Activated T-helper 1 cell treated with anti-CD3 and anti-CD28 coated beads, Interleukin-12 subunit alpha, Interleukin-12 subunit beta, Interleukin-2, Interleukin-4 antibody, amounts not matched to agents 30 ng/mL and 10 ng/mL and 1 ng/mL, durations not matched to agents 14 hours and 24 hours and 36 hours (primary cell): ENCODE data around the gene RALGAPB. TPM values are rescaled to one million over a fixed set of nuclear protein-coding genes. Genes with fewer than 3 reads are reported as not detected.

ENCODE experiments used
- DNase-seq: peaks from one replicate; pipeline ENCODE4 v3.0.0; 2021; ENCODE audit warnings: low spot score
- H3K27ac Mint-ChIP-seq: one replicate; pipeline ENCODE4 v1.8.0; 2021; ENCODE audit warnings: mild to moderate bottlenecking, mixed read lengths
- H3K27me3 Mint-ChIP-seq: one replicate; pipeline ENCODE4 v1.8.0; 2022; ENCODE audit warnings: mild to moderate bottlenecking, moderate library complexity, mixed read lengths; ENCODE audit not compliant: insufficient read depth
- H3K36me3 Mint-ChIP-seq: one replicate; pipeline ENCODE4 v1.8.0; 2021; ENCODE audit warnings: low read depth, mixed read lengths
- H3K4me1 Mint-ChIP-seq: one replicate; pipeline ENCODE4 v1.8.0; 2021; ENCODE audit warnings: low read depth, mixed read lengths
- H3K4me3 Mint-ChIP-seq: one replicate; pipeline ENCODE4 v1.8.0; 2021; ENCODE audit warnings: mild to moderate bottlenecking, moderate library complexity, mixed read lengths
- H3K9me3 Mint-ChIP-seq: one replicate; pipeline ENCODE4 v1.8.0; 2021; ENCODE audit warnings: mixed read lengths
- intact Hi-C: fragments of 100-400 bp; cut with micrococcal nuclease; formaldehyde crosslinking; loops from one replicate; pipeline ENCODE4 v1.15.1; 2024
- total RNA-seq: library from RNA; stranded (reverse); gene quantifications from 2 replicates; pipeline ENCODE4 v1.2.3, GENCODE V29; 2022

The RALGAPB gene
- total RNA-seq, 1 donor from 2014 or later, result 32.4 TPM

DNA sequence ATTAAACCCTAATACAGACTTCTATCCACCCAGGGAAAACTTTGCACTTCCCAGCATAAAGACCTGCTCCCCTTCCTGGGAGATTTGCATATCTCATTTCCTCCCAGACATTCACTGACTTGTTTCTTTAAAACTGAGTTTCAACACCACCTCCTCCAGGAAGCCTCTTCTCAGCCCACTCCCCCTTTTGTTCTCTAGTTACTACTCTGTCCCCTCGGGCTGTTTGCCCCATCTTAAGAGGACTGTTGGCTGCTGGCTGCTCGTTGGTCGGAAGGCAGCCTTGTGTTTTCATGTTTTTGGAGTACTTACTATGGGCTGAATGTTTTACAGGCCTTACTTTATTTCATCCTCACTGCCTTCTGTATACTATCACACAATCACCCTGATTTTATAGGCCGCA is 135.5 kb downstream of the RALGAPB start:
- DNase-seq, result no peak
- peaks cover 43% of the 10 kb centered on the region for H3K27me3 Mint-ChIP-seq
- no peaks in the 10 kb centered on the region for H3K9me3 Mint-ChIP-seq
- no peaks in the 10 kb centered on the region for H3K4me1 Mint-ChIP-seq
- H3K4me3 Mint-ChIP-seq, result no peak overlapping the region
- H3K36me3 Mint-ChIP-seq, result no peaks in the 10 kb centered on the region
- intact Hi-C loops, result no loop called here
- H3K27ac Mint-ChIP-seq, result no peak overlapping the region

DNA sequence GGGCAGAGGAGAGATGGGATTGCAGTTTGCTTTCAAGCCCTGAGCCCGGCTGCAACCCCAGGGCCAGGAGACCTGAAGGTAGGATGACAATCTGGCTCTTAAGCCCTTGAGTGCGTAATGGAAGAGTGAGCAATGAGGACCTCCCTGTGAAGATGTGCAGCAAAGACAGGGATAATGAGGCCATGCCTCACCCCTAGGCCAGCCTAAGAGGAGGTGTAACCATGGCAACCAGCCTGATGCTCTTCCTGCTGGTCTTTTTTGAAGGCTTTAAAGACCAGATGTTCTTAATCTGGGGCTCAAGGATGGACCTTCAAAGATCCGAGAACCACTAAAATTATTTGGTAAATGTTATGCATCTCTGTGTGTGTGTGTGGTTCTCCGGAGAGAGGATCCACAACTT is 137.2 kb downstream of the RALGAPB start:
- DNase-seq, result no peak
- intact Hi-C loops, result no loop called here
- Mint-ChIP-seq H3K4me1 (no peaks in the 10 kb centered on the region), H3K27ac (no peak overlapping the region), H3K36me3 (no peaks in the 10 kb centered on the region), H3K9me3 (no peaks in the 10 kb centered on the region), H3K4me3 (no peak overlapping the region), H3K27me3 (peaks cover 36% of the 10 kb centered on the region)

DNA sequence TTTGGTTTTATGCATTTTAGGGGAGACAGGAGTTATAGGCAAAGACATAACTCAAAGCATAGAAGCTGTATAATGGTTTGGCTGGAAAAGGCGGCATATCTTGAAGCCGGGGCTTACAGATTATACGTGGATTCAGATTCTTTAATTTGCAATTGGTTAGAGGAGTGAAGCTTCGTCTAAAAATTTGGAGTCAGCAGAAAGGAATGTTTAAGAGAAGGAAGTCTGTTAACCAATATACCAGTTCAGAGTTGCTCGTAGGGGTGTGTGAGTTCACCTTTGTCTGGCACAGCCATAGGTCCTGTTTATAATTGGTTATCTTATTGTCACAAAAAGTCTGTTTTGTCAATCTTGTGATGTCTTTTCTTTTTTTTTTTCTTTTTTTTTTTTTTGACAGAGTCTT is 137.9 kb downstream of the RALGAPB start:
- no peak for DNase-seq
- intact Hi-C loops, result no loop called here
- Mint-ChIP-seq H3K36me3 (no peaks in the 10 kb centered on the region), H3K4me1 (no peaks in the 10 kb centered on the region), H3K27ac (no peak overlapping the region), H3K27me3 (peaks cover 29% of the 10 kb centered on the region), H3K4me3 (no peak overlapping the region), H3K9me3 (no peaks in the 10 kb centered on the region)

DNA sequence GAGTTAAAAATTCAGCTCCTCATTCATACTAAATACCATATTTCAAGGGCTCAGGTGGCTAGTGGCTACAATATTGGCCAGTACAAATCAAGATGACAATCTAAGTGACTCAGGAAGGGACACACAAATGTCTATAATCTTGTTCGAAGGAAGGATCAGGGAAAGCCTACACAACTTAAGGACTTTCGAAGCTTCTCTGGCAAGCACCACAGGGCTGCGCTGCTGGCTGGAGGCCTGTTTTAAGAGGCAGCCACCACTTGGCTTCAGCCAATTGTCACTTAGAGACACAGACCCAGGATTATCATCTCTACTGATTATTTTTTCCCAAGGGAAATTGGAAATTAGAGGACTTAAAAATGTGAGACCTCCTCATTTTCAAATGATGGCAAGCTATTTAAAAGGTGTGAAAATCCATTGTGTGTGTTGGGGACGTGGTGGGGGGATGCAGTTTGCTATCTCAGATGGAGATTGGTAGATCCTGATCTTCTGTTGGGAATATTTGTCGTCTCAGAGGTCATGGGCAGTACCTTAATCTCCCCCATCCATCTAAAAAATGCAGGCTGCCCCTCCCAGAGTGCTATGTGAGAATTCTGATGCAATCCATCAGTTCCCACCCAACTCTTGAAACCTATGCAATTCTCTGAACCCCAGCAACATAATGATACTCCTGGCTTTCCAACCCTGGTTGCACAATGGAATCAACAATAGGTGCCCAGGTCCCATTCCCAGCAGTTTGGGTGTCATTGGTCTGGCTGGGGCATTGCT is 140.3 kb downstream of the RALGAPB start:
- no peak for DNase-seq
- Mint-ChIP-seq H3K27ac (no peak overlapping the region), H3K27me3 (peaks cover 14% of the 10 kb centered on the region), H3K9me3 (no peaks in the 10 kb centered on the region), H3K4me1 (no peaks in the 10 kb centered on the region), H3K36me3 (no peaks in the 10 kb centered on the region), H3K4me3 (no peak overlapping the region)
- intact Hi-C loops, result no loop called here

DNA sequence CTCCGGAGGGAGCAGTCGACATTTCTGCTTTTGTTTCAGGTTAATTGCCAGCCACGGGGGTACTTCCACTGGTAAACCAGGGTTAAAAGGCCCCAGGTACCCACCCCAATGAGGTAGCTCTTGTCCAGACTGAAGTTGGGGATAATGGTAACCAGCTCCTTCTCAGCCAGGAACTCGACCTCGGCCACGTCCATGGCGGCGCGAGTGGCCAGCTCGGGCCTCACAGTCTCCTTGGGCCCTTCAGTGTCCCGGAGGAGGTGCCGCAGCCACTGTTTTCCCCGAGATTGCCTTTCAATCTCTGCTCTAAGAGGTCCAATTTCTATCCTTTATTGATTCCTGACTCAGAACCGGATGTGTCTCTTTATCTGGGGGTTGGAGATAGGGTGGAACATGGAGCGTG is 142.6 kb downstream of the RALGAPB start:
- Mint-ChIP-seq H3K4me3 (no peak overlapping the region), H3K9me3 (no peaks in the 10 kb centered on the region), H3K27ac (no peak overlapping the region), H3K36me3 (no peaks in the 10 kb centered on the region), H3K4me1 (no peaks in the 10 kb centered on the region), H3K27me3 (peaks cover 12% of the 10 kb centered on the region)
- intact Hi-C loops, result no loop called here
- DNase-seq, result no peak

DNA sequence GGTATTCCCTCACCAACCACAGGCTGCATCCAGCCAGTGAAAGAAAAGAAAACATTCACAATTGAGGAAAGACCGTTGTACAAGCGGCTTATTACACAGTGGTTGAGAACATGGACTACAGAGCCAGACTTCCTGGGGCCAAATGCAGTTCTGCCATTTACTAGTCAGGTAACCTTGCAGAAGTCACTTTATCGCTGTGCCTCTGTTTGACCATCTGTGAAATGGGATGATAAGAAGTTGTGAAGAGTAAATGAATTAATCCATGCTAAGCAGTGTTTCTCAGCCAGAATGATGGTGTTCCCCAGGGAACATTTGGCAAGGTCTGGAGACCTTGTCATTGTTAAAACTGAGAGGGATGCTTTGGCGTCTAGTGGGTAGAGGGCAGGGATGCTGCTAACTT is 143.8 kb downstream of the RALGAPB start:
- no peak for DNase-seq
- no peaks in the 10 kb centered on the region for H3K36me3 Mint-ChIP-seq
- no peak overlapping the region for H3K4me3 Mint-ChIP-seq
- H3K4me1 Mint-ChIP-seq, result no peaks in the 10 kb centered on the region
- H3K27ac Mint-ChIP-seq, result no peak overlapping the region
- peaks cover 10% of the 10 kb centered on the region for H3K27me3 Mint-ChIP-seq
- intact Hi-C loops, result no loop called here
- no peaks in the 10 kb centered on the region for H3K9me3 Mint-ChIP-seq

DNA sequence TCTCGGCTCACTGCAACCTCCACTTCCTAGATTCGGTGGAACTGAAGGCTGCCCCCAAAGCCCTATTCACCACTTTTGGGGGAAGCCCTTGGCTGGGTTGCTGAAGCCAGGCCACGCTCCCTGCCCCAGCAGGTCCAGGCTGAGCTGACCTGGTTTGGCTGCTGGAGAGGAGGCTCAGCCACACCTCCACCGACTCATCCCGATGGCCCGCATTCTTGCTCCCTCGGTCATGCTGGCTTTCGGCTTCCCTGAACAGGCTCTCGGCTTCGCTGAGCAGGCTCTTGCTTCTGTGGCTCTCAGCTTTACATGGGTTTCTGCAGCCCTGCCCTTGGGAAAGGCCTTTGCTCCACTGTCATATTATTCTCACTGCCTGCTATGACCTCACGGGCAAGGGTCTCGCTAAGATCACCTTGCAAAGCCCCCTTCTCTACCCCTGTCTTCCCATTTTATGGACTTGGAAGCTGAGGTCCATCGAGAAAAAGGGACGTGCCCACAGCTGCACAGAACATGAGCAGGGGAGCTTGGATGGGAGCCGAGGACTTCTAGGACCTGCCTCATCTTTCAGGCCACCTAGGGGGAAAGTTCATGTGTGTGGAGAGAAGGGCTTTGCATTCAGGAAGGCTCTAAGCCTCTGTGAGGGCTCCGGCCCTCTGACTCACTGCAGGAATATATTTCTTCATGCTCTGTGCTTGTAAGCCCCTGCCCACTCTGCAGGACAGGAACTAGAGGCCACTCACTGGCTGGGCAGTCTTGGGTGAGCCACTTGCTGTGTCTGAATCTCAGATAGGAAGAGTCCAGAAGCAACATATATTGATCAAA is 144.6 kb downstream of the RALGAPB start:
- Mint-ChIP-seq H3K4me3 (no peak overlapping the region), H3K36me3 (no peaks in the 10 kb centered on the region), H3K9me3 (no peaks in the 10 kb centered on the region), H3K4me1 (no peaks in the 10 kb centered on the region), H3K27me3 (peaks cover 12% of the 10 kb centered on the region), H3K27ac (no peak overlapping the region)
- intact Hi-C loops, result no loop called here
- DNase-seq, result no peak

DNA sequence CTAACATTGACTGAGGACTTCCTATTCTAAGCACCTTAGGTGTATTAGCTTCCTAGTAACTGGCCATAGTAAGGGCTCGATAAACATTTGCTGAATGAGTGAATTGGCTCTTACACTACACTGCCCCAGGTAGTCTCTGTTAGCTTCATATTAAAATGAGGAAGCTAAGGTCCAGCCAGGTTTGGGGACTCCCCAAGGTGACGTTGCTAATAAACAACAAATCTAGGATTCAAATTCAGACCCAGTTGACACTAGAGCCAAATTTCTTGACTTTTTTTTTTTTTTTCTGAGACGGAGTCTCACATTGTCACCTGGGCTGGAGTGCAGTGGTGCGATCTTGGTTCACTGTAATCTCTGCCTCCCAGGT is 145.2 kb downstream of the RALGAPB start:
- Mint-ChIP-seq H3K27me3 (peaks cover 10% of the 10 kb centered on the region), H3K36me3 (no peaks in the 10 kb centered on the region), H3K4me1 (no peaks in the 10 kb centered on the region), H3K4me3 (no peak overlapping the region), H3K27ac (no peak overlapping the region), H3K9me3 (no peaks in the 10 kb centered on the region)
- no peak for DNase-seq
- intact Hi-C loops, result no loop called here

DNA sequence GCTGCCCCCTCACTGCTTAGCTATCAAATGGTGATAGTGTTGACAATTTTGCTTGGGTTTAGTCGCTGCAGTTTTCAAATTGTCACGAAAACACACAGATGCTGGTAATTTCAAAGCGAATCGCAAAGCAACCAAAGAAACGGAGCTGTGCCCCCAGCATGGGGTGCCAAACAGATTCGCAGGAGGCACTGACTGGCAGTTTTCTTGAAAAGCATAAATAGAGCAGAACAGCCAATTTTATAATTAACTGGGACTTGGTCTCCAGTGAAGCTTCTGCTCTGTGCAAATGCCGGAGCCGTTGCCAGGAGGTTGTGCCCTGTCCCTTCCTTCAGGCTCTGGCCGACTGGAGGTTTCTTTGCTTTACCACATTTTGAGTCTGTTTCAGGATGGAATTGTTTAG is 147.8 kb downstream of the RALGAPB start:
- Mint-ChIP-seq H3K4me1 (no peaks in the 10 kb centered on the region), H3K36me3 (no peaks in the 10 kb centered on the region), H3K4me3 (no peak overlapping the region), H3K27ac (no peak overlapping the region), H3K9me3 (no peaks in the 10 kb centered on the region), H3K27me3 (peaks cover 11% of the 10 kb centered on the region)
- no peak for DNase-seq
- intact Hi-C loops, result no loop called here

DNA sequence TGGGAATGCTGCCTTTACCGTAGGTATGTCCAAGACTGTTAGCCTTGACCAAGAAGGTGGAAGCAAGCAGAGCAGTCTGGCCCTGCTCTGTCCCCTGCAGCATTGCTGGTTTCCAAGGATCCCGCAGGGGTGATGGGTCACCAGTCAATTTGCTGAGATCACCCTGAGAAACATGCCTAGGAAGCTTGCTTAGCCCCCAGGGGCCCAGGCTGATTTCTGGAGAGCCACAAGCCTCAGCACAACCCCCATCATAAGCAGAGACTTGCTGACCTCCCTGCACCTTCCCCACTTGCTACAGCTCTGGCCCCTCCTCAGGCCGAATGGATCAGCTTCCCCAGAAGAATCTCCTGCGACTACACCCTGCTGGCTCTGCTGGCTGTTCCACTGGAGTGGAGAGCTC is 150.4 kb downstream of the RALGAPB start:
- no peak for DNase-seq
- no peak overlapping the region for H3K27ac Mint-ChIP-seq
- intact Hi-C loops, result no loop called here
- H3K4me1 Mint-ChIP-seq, result no peaks in the 10 kb centered on the region
- no peak overlapping the region for H3K4me3 Mint-ChIP-seq
- H3K36me3 Mint-ChIP-seq, result no peaks in the 10 kb centered on the region
- peaks cover 10% of the 10 kb centered on the region for H3K27me3 Mint-ChIP-seq
- no peaks in the 10 kb centered on the region for H3K9me3 Mint-ChIP-seq

DNA sequence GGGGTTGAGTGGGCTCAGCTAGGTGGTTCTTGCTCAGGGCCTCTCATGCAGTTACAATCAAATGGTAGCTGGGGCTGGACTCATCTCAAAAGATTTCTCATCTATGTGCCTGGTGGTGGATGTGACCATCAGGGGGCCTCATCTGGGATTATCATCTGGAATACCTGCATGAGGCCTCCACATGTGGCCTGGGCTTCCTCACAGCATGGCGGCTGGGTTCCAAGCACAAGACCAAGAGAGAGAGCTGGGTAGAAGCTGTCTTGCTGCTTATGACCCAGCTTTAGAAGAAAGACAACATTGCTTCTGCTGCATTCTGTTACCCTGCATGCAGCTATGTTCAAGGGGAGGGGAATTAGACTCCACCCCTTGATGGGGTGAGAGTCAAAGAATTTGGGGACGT is 151.4 kb downstream of the RALGAPB start:
- H3K9me3 Mint-ChIP-seq, result no peaks in the 10 kb centered on the region
- no peak overlapping the region for H3K4me3 Mint-ChIP-seq
- peaks cover 10% of the 10 kb centered on the region for H3K27me3 Mint-ChIP-seq
- no peaks in the 10 kb centered on the region for H3K4me1 Mint-ChIP-seq
- no peak for DNase-seq
- intact Hi-C loops, result no loop called here
- H3K36me3 Mint-ChIP-seq, result no peaks in the 10 kb centered on the region
- no peak overlapping the region for H3K27ac Mint-ChIP-seq

DNA sequence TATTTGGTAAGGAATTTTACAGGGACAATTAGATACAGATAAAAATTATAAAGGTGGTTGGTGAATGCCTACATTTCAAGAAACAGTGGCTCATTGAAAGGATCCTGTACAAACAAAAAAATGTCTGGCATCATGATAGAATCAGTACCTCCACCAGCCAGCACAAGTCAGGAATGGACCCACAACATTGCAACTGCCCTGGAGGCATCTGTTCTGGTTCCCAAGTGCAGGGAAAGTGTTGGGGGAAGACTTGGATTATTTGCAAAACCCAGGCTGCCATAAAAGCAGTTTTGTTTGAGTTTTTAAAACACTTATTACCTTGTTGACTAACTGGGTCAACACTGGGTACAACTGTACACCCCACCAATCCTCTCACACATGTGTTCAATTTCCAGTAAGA is 153.3 kb downstream of the RALGAPB start:
- Mint-ChIP-seq H3K4me1 (no peaks in the 10 kb centered on the region), H3K27me3 (peaks cover 10% of the 10 kb centered on the region), H3K36me3 (no peaks in the 10 kb centered on the region), H3K9me3 (no peaks in the 10 kb centered on the region), H3K4me3 (no peak overlapping the region), H3K27ac (no peak overlapping the region)
- intact Hi-C loops, result no loop called here
- no peak for DNase-seq

DNA sequence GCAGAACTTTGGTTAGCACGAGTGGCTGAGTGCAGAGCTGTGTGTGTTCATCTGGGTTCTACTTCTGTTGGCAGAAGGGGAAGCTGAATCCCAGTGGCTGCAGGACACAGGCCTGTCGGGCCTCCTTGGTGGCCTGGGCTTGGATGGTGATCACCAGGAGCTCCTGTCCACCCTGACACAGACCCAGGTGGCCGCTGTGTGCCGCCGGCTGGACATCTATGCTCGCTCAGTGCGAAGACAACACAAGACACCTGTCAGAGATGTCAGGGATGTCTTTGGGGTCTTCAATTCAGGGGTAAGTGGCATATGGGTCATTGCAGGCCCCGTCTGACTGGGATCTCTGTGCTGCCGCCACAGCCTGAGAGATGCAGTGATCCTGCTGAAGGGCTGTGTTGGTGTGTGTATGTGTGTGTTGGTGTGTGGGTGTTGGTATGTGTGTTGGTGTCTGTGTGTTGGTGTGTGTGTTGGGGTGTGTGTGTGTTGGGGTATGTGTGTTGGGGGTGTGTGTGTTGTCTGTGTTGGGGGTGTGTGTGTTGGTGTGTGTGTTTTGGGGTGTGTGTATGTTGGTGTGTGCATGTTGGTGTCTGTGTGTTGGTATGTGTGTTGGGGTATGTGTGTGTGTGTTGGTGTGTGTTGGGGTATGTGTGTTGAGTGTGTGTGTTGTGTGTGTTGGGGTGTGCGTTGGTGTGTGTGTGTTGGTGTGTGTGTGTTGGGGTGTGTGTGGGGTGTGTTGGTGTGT is 154.4 kb downstream of the RALGAPB start:
- DNase-seq, result no peak
- no peak overlapping the region for H3K4me3 Mint-ChIP-seq
- no peaks in the 10 kb centered on the region for H3K4me1 Mint-ChIP-seq
- peaks cover 9% of the 10 kb centered on the region for H3K27me3 Mint-ChIP-seq
- H3K27ac Mint-ChIP-seq, result no peak overlapping the region
- H3K36me3 Mint-ChIP-seq, result no peaks in the 10 kb centered on the region
- intact Hi-C loops, result no loop called here
- H3K9me3 Mint-ChIP-seq, result no peaks in the 10 kb centered on the region
